Activated CD4-positive, alpha-beta T cell treated with anti-CD3 and anti-CD28 coated beads, Interleukin-2, amount 50 U/mL, for 48 hours (primary cell): ENCODE measurements around the gene DLL4.
A peak's percentile ranks its signal among the peaks of the same experiment; 100 is the strongest.

Source experiments
- DNase-seq, 2 experiments: peaks; one replicate each; pipeline ENCODE4 v3.0.0-alpha.2; 2020

The DLL4 gene

GRCh38 chr15:40928821-40929659 is at the start of gene DLL4:
Gene DLL4 (plus strand): TSS chr15:40929340. CDS start chr15:40929669, 329 bp downstream.
- peak; percentile 43 to 44 for DNase-seq

GRCh38 chr15:40879609-40880008 is 49.5 kb upstream of the DLL4 start:
- no peak for DNase-seq

GRCh38 chr15:40881351-40881750 is 47.8 kb upstream of the DLL4 start:
- no peak for DNase-seq

- DNase-seq, result no peak
These were observed 42.6 kb upstream of the DLL4 start for GRCh38 chr15:40886586-40886985.

GRCh38 chr15:40889112-40889511 is 40.0 kb upstream of the DLL4 start:
- DNase-seq, result no peak

GRCh38 chr15:40891138-40891537 is 38.0 kb upstream of the DLL4 start:
- no peak for DNase-seq

GRCh38 chr15:40891810-40892446 is 37.2 kb upstream of the DLL4 start:
- peak in 1 of 2 experiments; percentile 27 for DNase-seq

GRCh38 chr15:40892447-40893012 is 36.6 kb upstream of the DLL4 start:
- no peak for DNase-seq

- no peak for DNase-seq
These were observed 36.0 kb upstream of the DLL4 start for GRCh38 chr15:40893019-40893670.

GRCh38 chr15:40893733-40894680 is 35.1 kb upstream of the DLL4 start, which contains the start of gene VPS18:
Gene VPS18 (plus strand): TSS chr15:40894450. CDS start chr15:40894769, 319 bp downstream.
- DNase-seq, result peak; percentile 100

- DNase-seq, result peak; percentile 60 to 65
These were observed 34.3 kb upstream of the DLL4 start for GRCh38 chr15:40894681-40895448.

GRCh38 chr15:40899536-40900207 is 29.5 kb upstream of the DLL4 start:
- no peak for DNase-seq

- DNase-seq, result no peak
These were observed 28.7 kb upstream of the DLL4 start for GRCh38 chr15:40900256-40901052.

- DNase-seq, result no peak
These were observed 28.1 kb upstream of the DLL4 start for GRCh38 chr15:40901053-40901443.

GRCh38 chr15:40902605-40903561 is 26.3 kb upstream of the DLL4 start:
- no peak for DNase-seq

- DNase-seq, result no peak
These were observed 24.5 kb upstream of the DLL4 start for GRCh38 chr15:40904552-40905201.

GRCh38 chr15:40906091-40906990 is 22.8 kb upstream of the DLL4 start:
- peak; percentile 84 to 88 for DNase-seq
